ENCODE data around the gene RSPRY1.

The RSPRY1 gene

DNA sequence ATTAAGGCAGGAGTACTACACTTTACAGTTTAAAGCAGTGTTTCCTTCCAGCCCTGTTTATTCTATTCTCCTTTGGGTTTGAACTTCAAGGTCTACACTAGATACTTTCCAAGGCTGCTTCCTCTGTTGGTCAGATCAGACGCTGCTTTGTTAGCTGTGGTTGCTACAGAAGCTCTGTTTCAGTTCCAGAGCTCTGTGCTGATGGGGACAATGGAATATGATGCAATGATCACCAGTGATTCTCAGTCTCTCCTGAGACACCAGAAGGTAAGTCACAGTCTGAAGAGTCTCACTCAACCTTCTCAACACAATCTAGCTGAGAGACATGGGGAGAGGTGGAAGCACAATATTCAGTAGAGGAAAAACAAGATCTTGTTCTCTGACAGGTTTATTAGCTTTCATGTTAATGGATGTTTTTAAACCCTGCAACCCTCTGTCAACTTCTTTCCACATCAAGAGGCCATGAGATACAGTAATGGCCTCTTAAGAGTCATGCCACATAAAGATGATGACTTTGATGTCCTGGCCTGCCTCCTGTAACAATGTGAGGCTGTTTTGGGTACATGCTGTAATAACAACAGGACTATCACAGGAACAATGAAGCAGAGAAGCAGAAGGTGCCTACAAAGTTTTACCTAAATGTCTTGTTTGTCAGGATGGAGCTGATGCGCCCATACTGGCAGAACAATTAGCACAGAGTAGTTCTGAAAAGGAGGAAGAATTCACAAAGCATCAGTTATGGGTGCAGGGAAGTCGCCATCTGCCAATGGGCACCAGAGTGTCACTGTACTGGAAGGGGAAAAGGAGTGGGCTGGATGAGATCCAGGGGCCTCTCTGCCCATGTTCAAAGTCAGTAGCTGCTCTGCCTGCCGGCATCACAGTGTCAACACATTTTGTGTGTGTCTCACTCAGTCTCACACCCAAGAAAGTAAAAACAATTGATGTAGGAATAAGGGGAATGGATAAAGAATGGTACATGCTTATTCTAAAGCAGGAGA, 33.7 kb upstream of the RSPRY1 start:
- Histone ChIP-seq H3K4me3 (ENCODE audit: low read depth in 1 of 5, low read length in 5 of 5) (no peak overlapping the region), H3K36me3 (ENCODE audit: control insufficient read depth in 5 of 5, insufficient read depth in 5 of 5, low read length in 5 of 5) (peaks cover 10 to 56% (median 49%) of the 10 kb centered on the region in 5 donors), H3K9me3 (ENCODE audit: control insufficient read depth in 5 of 5, low read length in 5 of 5) (no peaks in the 10 kb centered on the region), H3K27me3 (ENCODE audit: control insufficient read depth in 5 of 5, insufficient read depth in 4 of 5, low read length in 5 of 5) (no peaks in the 10 kb centered on the region), H3K27ac (ENCODE audit: low read depth, low read length) (no peak overlapping the region), H3K4me1 (ENCODE audit: control insufficient read depth in 5 of 5, insufficient read depth in 5 of 5, low read length in 5 of 5) (peaks cover 2 to 41% (median 32%) of the 10 kb centered on the region in 5 donors), H3K9ac (ENCODE audit: low read length in 5 of 5) (no peak overlapping the region)

DNA sequence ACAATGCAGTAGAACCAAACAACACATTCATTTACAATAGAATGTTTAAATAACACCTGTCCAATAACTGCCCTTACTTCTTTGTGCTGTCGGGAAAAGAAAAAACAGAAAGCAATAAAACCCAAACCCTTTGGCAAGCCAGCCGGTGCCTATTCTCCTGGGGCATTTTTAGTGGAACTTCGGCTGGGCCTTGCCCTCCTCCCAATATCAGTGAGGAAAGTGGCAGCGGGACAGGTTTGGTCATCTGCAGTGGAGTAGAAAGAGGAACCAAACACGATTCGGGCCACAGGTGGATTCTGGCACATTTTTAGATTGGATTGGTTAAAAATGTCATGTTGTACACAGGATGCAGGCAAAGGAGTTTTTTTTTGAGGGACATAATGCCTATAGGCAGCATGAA, 32.3 kb upstream of the RSPRY1 start:
- H3K27me3 ChIP-seq (ENCODE audit: control insufficient read depth in 5 of 5, insufficient read depth in 4 of 5, low read length in 5 of 5), result no peaks in the 10 kb centered on the region
- no peak overlapping the region for H3K4me3 ChIP-seq (ENCODE audit: low read depth in 1 of 5, low read length in 5 of 5)
- no peaks in the 10 kb centered on the region for H3K9me3 ChIP-seq (ENCODE audit: control insufficient read depth in 5 of 5, low read length in 5 of 5)
- H3K9ac ChIP-seq (ENCODE audit: low read length in 5 of 5), result no peak overlapping the region
- H3K27ac ChIP-seq (ENCODE audit: low read depth, low read length), result no peak overlapping the region
- peaks cover 12 to 57% (median 50%) of the 10 kb centered on the region in 5 donors for H3K36me3 ChIP-seq (ENCODE audit: control insufficient read depth in 5 of 5, insufficient read depth in 5 of 5, low read length in 5 of 5)
- peaks cover 2 to 26% (median 19%) of the 10 kb centered on the region in 5 donors for H3K4me1 ChIP-seq (ENCODE audit: control insufficient read depth in 5 of 5, insufficient read depth in 5 of 5, low read length in 5 of 5)

DNA sequence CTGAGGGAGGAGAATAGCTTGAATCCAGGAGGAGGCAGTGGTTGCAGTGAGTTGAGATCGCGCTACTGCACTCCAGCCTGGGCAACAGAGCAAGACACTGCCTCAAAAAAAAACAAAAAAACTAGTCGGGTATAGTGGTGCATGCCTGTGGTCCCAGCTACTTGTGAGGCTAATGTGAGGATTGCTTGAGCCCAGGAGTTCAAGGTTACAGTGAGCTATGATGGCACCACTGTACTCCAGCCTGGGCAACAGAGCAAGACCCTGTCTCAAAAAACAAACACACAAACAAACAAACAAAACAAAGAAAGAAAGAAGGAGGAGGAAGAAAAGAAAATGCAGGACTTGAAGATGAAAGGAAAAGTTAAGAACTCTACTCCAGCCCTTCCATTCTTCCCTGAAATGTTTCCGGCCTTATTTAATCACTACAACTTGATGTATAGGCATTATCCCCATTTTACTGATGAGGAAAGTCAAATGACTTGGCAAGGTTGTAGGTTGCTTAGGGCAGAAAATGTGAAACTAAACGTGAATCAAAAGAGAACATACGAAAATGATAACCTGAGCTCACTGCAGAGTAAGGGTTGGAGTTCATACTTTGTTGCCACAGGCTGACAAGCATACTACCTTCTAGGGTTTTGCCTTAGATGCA, 30.3 kb upstream of the RSPRY1 start:
- H3K4me1 ChIP-seq (ENCODE audit: control insufficient read depth in 5 of 5, insufficient read depth in 5 of 5, low read length in 5 of 5), result peaks cover 2 to 20% (median 10%) of the 10 kb centered on the region in 5 donors
- H3K9me3 ChIP-seq (ENCODE audit: control insufficient read depth in 5 of 5, low read length in 5 of 5), result no peaks in the 10 kb centered on the region
- H3K27ac ChIP-seq (ENCODE audit: low read depth, low read length), result no peak overlapping the region
- H3K27me3 ChIP-seq (ENCODE audit: control insufficient read depth in 5 of 5, insufficient read depth in 4 of 5, low read length in 5 of 5), result no peaks in the 10 kb centered on the region
- peaks cover 20 to 54% (median 46%) of the 10 kb centered on the region in 5 donors for H3K36me3 ChIP-seq (ENCODE audit: control insufficient read depth in 5 of 5, insufficient read depth in 5 of 5, low read length in 5 of 5)
- H3K4me3 ChIP-seq (ENCODE audit: low read depth in 1 of 5, low read length in 5 of 5), result no peak overlapping the region
- H3K9ac ChIP-seq (ENCODE audit: low read length in 5 of 5), result no peak overlapping the region

DNA sequence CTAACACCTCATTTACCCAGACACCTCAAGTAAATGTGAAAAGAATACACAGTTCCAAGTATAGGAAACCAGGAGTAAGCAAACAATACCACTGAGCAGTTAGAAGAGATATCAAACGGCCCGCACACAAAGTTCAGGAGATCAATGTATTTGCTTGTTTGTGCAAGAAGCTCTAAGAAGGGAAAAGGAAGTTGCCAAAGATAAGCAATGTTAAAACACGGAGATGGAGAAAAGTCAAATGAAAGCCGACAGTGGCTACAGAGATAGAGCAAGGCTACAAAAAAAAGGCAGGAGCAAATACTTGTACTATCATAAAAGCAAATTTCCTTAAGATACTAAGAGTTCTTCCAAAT, 29.8 kb upstream of the RSPRY1 start:
- Histone ChIP-seq H3K27me3 (ENCODE audit: control insufficient read depth in 5 of 5, insufficient read depth in 4 of 5, low read length in 5 of 5) (no peaks in the 10 kb centered on the region), H3K4me3 (ENCODE audit: low read depth in 1 of 5, low read length in 5 of 5) (no peak overlapping the region), H3K9ac (ENCODE audit: low read length in 5 of 5) (no peak overlapping the region), H3K36me3 (ENCODE audit: control insufficient read depth in 5 of 5, insufficient read depth in 5 of 5, low read length in 5 of 5) (peaks cover 23 to 54% (median 46%) of the 10 kb centered on the region in 5 donors), H3K9me3 (ENCODE audit: control insufficient read depth in 5 of 5, low read length in 5 of 5) (no peaks in the 10 kb centered on the region), H3K4me1 (ENCODE audit: control insufficient read depth in 5 of 5, insufficient read depth in 5 of 5, low read length in 5 of 5) (peaks cover under 1 to 19% (median 5%) of the 10 kb centered on the region in 5 donors), H3K27ac (ENCODE audit: low read depth, low read length) (no peak overlapping the region)

DNA sequence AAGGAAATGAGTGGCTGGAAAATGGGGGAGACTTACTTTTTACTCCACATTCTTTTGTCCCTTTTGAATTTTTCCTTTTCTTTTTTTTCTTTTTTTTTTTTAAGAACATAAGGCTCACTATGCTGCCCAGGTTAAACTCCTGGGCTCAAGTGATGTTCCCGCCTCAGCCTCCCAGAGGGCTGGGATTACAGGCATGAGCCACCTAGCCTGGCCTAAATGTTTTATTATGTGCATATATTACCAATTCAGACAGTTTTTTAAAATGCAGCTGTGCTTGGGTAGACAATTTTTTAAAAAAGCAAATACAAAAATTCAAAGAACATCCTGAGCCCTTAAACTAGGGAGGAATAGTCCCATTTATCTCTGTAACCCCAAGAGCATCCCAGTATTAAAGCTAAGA, 28.6 kb upstream of the RSPRY1 start:
- H3K9ac ChIP-seq (ENCODE audit: low read length in 5 of 5), result no peak overlapping the region
- peaks cover 19 to 50% (median 43%) of the 10 kb centered on the region in 5 donors for H3K36me3 ChIP-seq (ENCODE audit: control insufficient read depth in 5 of 5, insufficient read depth in 5 of 5, low read length in 5 of 5)
- peaks cover 0 to 9% (median 2%) of the 10 kb centered on the region in 5 donors for H3K4me1 ChIP-seq (ENCODE audit: control insufficient read depth in 5 of 5, insufficient read depth in 5 of 5, low read length in 5 of 5)
- no peaks in the 10 kb centered on the region for H3K9me3 ChIP-seq (ENCODE audit: control insufficient read depth in 5 of 5, low read length in 5 of 5)
- H3K27me3 ChIP-seq (ENCODE audit: control insufficient read depth in 5 of 5, insufficient read depth in 4 of 5, low read length in 5 of 5), result no peaks in the 10 kb centered on the region
- no peak overlapping the region for H3K4me3 ChIP-seq (ENCODE audit: low read depth in 1 of 5, low read length in 5 of 5)
- no peak overlapping the region for H3K27ac ChIP-seq (ENCODE audit: low read depth, low read length)

DNA sequence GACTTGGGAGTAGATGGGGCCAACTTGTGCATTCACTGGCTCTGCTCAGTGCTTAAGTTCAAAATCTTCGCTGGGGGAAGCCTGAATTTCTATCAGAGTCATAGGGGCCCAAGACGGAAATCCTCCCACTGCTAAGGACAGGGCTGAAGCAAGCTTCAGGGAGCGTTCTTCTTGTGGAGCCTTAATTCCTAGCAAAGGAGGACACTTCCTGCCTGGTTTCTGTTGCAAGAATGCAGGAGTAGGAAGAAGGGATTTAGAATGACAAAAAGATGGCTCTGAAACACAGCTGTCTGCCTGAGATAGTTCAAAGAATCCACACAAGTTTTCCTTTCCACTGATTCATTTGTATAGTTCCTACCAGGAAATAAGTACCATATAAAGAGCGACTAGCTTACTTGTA, 26.7 kb upstream of the RSPRY1 start:
- Histone ChIP-seq H3K27me3 (ENCODE audit: control insufficient read depth in 5 of 5, insufficient read depth in 4 of 5, low read length in 5 of 5) (no peaks in the 10 kb centered on the region), H3K27ac (ENCODE audit: low read depth, low read length) (no peak overlapping the region), H3K9ac (ENCODE audit: low read length in 5 of 5) (no peak overlapping the region), H3K4me3 (ENCODE audit: low read depth in 1 of 5, low read length in 5 of 5) (no peak overlapping the region), H3K9me3 (ENCODE audit: control insufficient read depth in 5 of 5, low read length in 5 of 5) (no peaks in the 10 kb centered on the region), H3K4me1 (ENCODE audit: control insufficient read depth in 5 of 5, insufficient read depth in 5 of 5, low read length in 5 of 5) (peaks cover 0 to 9% (median under 1%) of the 10 kb centered on the region in 5 donors), H3K36me3 (ENCODE audit: control insufficient read depth in 5 of 5, insufficient read depth in 5 of 5, low read length in 5 of 5) (peaks cover 31 to 45% (median 39%) of the 10 kb centered on the region in 5 donors)

DNA sequence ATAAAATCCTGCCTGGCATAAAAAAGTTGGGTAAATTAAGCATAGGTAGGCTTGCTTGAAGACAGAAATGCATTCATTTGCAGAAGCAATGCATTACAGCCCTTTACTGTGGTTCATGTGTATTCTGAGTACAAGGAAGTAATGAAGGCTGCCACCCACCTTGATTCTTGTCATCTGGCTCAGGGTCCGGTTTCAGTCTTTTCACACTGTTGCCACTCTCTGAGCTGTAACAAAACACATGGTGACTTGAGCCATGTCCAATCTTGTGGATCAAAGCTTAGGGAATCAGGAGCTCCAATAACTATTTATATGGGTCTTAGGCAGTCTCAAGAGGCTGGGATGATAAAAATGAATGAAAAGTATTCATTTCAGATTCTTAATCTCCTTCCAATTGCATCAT, 22.3 kb upstream of the RSPRY1 start:
- H3K27ac ChIP-seq (ENCODE audit: low read depth, low read length), result no peak overlapping the region
- no peaks in the 10 kb centered on the region for H3K27me3 ChIP-seq (ENCODE audit: control insufficient read depth in 5 of 5, insufficient read depth in 4 of 5, low read length in 5 of 5)
- no peaks in the 10 kb centered on the region for H3K9me3 ChIP-seq (ENCODE audit: control insufficient read depth in 5 of 5, low read length in 5 of 5)
- no peak overlapping the region for H3K9ac ChIP-seq (ENCODE audit: low read length in 5 of 5)
- peaks cover 31 to 46% (median 38%) of the 10 kb centered on the region in 5 donors for H3K36me3 ChIP-seq (ENCODE audit: control insufficient read depth in 5 of 5, insufficient read depth in 5 of 5, low read length in 5 of 5)
- H3K4me3 ChIP-seq (ENCODE audit: low read depth in 1 of 5, low read length in 5 of 5), result no peak overlapping the region
- peaks cover 0 to 19% (median 8%) of the 10 kb centered on the region in 5 donors for H3K4me1 ChIP-seq (ENCODE audit: control insufficient read depth in 5 of 5, insufficient read depth in 5 of 5, low read length in 5 of 5)

DNA sequence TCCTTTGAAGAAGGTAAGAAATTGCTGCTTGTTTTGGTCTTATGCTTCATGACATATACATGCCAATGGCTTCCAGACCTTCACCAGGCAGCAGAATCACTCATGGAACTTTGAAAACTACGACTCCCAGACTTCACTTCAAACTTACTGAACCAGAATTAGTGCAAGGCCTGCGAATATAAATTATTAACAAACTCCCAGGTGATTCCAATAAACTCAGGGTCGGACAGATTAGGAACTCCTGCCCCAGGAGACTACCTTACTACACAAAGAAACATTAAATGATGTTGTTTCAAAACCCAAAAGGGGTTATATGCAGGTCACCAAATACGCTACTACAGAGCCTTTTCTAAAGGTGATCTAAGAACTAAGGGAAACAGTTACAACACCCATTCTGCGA, 20.6 kb upstream of the RSPRY1 start:
- Histone ChIP-seq H3K27me3 (ENCODE audit: control insufficient read depth in 5 of 5, insufficient read depth in 4 of 5, low read length in 5 of 5) (no peaks in the 10 kb centered on the region), H3K9ac (ENCODE audit: low read length in 5 of 5) (no peak overlapping the region), H3K4me3 (ENCODE audit: low read depth in 1 of 5, low read length in 5 of 5) (no peak overlapping the region), H3K27ac (ENCODE audit: low read depth, low read length) (no peak overlapping the region), H3K9me3 (ENCODE audit: control insufficient read depth in 5 of 5, low read length in 5 of 5) (no peaks in the 10 kb centered on the region), H3K4me1 (ENCODE audit: control insufficient read depth in 5 of 5, insufficient read depth in 5 of 5, low read length in 5 of 5) (peaks cover 0 to 17% (median 6%) of the 10 kb centered on the region in 5 donors), H3K36me3 (ENCODE audit: control insufficient read depth in 5 of 5, insufficient read depth in 5 of 5, low read length in 5 of 5) (peaks cover 36 to 55% (median 46%) of the 10 kb centered on the region in 5 donors)

DNA sequence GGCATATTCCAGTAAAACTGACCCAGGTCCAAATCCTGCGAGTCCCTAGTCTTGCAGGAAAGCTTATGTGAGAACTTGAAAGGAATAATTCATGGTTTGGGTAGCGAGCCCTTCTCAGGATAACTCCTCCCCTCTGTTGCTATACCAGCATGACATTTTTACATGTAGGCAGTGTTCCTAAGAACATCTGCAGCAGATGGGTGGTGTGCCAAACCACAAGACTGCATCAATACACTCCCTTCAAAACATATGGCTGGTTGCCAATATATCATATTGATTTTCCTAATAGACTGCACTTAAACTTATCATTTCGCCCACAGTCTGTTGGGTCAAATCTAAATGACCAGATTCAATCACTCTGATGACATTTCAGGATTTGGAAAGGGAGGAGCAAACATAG, 20.2 kb upstream of the RSPRY1 start:
- peaks cover 34 to 59% (median 50%) of the 10 kb centered on the region in 5 donors for H3K36me3 ChIP-seq (ENCODE audit: control insufficient read depth in 5 of 5, insufficient read depth in 5 of 5, low read length in 5 of 5)
- no peaks in the 10 kb centered on the region for H3K9me3 ChIP-seq (ENCODE audit: control insufficient read depth in 5 of 5, low read length in 5 of 5)
- no peak overlapping the region for H3K4me3 ChIP-seq (ENCODE audit: low read depth in 1 of 5, low read length in 5 of 5)
- H3K27ac ChIP-seq (ENCODE audit: low read depth, low read length), result no peak overlapping the region
- no peak overlapping the region for H3K9ac ChIP-seq (ENCODE audit: low read length in 5 of 5)
- H3K27me3 ChIP-seq (ENCODE audit: control insufficient read depth in 5 of 5, insufficient read depth in 4 of 5, low read length in 5 of 5), result no peaks in the 10 kb centered on the region
- peaks cover 0 to 17% (median 4%) of the 10 kb centered on the region in 5 donors for H3K4me1 ChIP-seq (ENCODE audit: control insufficient read depth in 5 of 5, insufficient read depth in 5 of 5, low read length in 5 of 5)

DNA sequence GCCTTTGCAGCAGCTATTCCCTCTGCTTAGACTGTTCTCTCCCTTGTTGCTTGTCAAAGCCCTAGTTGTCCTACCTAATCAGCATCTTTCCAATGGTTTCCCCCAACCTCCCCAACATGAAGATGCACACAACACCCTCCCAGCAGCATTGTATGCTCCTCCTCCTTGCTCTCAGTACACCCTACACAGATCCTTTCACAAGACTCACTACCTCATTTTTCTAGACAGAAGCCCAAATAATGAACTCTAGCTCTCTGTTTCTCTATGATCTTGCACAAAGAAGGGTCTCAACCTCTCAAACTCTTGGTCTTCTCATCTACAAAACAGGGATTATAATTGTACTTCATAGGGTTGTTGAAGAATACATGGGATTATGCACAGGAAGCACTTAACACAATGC, 19.7 kb upstream of the RSPRY1 start:
- H3K4me1 ChIP-seq (ENCODE audit: control insufficient read depth in 5 of 5, insufficient read depth in 5 of 5, low read length in 5 of 5), result peaks cover 0 to 17% (median 4%) of the 10 kb centered on the region in 5 donors
- peaks cover 37 to 64% (median 55%) of the 10 kb centered on the region in 5 donors for H3K36me3 ChIP-seq (ENCODE audit: control insufficient read depth in 5 of 5, insufficient read depth in 5 of 5, low read length in 5 of 5)
- H3K9ac ChIP-seq (ENCODE audit: low read length in 5 of 5), result no peak overlapping the region
- no peaks in the 10 kb centered on the region for H3K27me3 ChIP-seq (ENCODE audit: control insufficient read depth in 5 of 5, insufficient read depth in 4 of 5, low read length in 5 of 5)
- no peak overlapping the region for H3K27ac ChIP-seq (ENCODE audit: low read depth, low read length)
- no peak overlapping the region for H3K4me3 ChIP-seq (ENCODE audit: low read depth in 1 of 5, low read length in 5 of 5)
- H3K9me3 ChIP-seq (ENCODE audit: control insufficient read depth in 5 of 5, low read length in 5 of 5), result no peaks in the 10 kb centered on the region

Data from subcutaneous abdominal adipose tissue (tissue), 5 donors.